OCI-LY7 (cell line): ENCODE data around the gene STPG3. TPM values are rescaled to one million over a fixed set of nuclear protein-coding genes. Genes with fewer than 3 reads are reported as not detected.

Experiments
- BruUV-seq: library from RNA; stranded (reverse); fragments of 400-500 nt; replicated peaks from 2 replicates; lab custom pipeline; 2021; lab: Mats Ljungman, UMichigan
- CTCF ChIA-PET: fragments of 300-600 bp; sonication (Branson Sonifier 250); formaldehyde crosslinking; loops from one replicate; lab custom pipeline; 2022; ENCODE audit warnings: antibody characterized with exemption; ENCODE audit not compliant: unreplicated experiment; lab: Charles Lee
- POLR2A ChIA-PET: fragments of 300-600 bp; sonication (Branson Sonifier 250); formaldehyde crosslinking; loops from one replicate; lab custom pipeline; 2022; ENCODE audit warnings: antibody characterized with exemption; lab: Charles Lee
- DNase-seq: peaks from one replicate; pipeline ENCODE4 v3.0.0-alpha.2; 2015; ENCODE audit warnings: low spot score
- H2AFZ ChIP-seq: fragments of 200-600 bp; sonication (generic), shearing (Covaris generic); 2 replicates; pipeline ENCODE4 v1.6.1; 2014; ENCODE audit warnings: mild to moderate bottlenecking, antibody characterized with exemption, low read length, moderate library complexity
- H3K27ac ChIP-seq: fragments of 200-600 bp; sonication (generic); 2 replicates; pipeline ENCODE4 v1.5.1; 2014; ENCODE audit warnings: mixed run types, low read depth, mild to moderate bottlenecking, moderate library complexity, low read length, inconsistent platforms; ENCODE audit not compliant: poor library complexity, severe bottlenecking
- H3K36me3 ChIP-seq: fragments of 200-600 bp; sonication (generic); 2 replicates; pipeline ENCODE4 v1.6.1; 2014; ENCODE audit warnings: mild to moderate bottlenecking, antibody characterized with exemption, low read length, moderate library complexity, mixed read lengths; ENCODE audit not compliant: insufficient read depth
- H3K4me1 ChIP-seq: fragments of 200-600 bp; sonication (generic); 2 replicates; pipeline ENCODE4 v1.5.1; 2014; ENCODE audit warnings: mild to moderate bottlenecking, low read length; ENCODE audit not compliant: insufficient read depth, poor library complexity, severe bottlenecking
- H3K4me2 ChIP-seq: fragments of 200-600 bp; sonication (generic); 2 replicates; pipeline ENCODE4 v1.6.1; 2014; ENCODE audit warnings: mild to moderate bottlenecking, low read length
- H3K4me3 ChIP-seq: fragments of 200-600 bp; sonication (generic); 2 replicates; pipeline ENCODE4 v1.5.1; 2014; ENCODE audit warnings: mild to moderate bottlenecking, low read depth, low read length; ENCODE audit not compliant: poor library complexity, severe bottlenecking
- H3K79me2 ChIP-seq: fragments of 200-600 bp; sonication (generic); 2 replicates; pipeline ENCODE4 v1.6.1; 2016; ENCODE audit warnings: low read depth, mild to moderate bottlenecking, low read length, moderate library complexity, mixed read lengths; ENCODE audit not compliant: insufficient read depth
- H3K9me2 ChIP-seq: fragments of 200-600 bp; sonication (generic); 2 replicates; pipeline ENCODE4 v1.6.1; 2016; ENCODE audit warnings: mild to moderate bottlenecking, low read length, mixed read lengths; ENCODE audit not compliant: insufficient read depth
- H3K9me3 ChIP-seq: fragments of 200-600 bp; sonication (generic); 2 replicates; pipeline ENCODE4 v1.6.1; 2014; ENCODE audit warnings: mild to moderate bottlenecking, mixed run types, low read length, mixed read lengths
- H4K20me1 ChIP-seq: fragments of 200-600 bp; sonication (generic); 2 replicates; pipeline ENCODE4 v1.6.1; 2014; ENCODE audit warnings: mild to moderate bottlenecking, antibody characterized with exemption, low read length, moderate library complexity, mixed read lengths; ENCODE audit not compliant: insufficient read depth
- EZH2phosphoT487 ChIP-seq: fragments of 200-600 bp; sonication (generic); IDR thresholded peaks from 2 replicates; pipeline ENCODE4 v1.6.1; 2018; ENCODE audit warnings: low read depth, borderline replicate concordance, mild to moderate bottlenecking, mixed run types, antibody characterized with exemption, low read length, moderate library complexity, mixed read lengths
- intact Hi-C: fragments of 100-400 bp; cut with micrococcal nuclease; formaldehyde crosslinking; loops from one replicate; pipeline ENCODE4 v1.10.0; 2022; ENCODE audit not compliant: unreplicated experiment
- total RNA-seq, 2 experiments: library from RNA; depleted of rRNA in 1 of 2; stranded (reverse); fragments of >200 nt in 1 of 2; shearing (Covaris generic) in 1 of 2; gene quantifications; 2 replicates each; pipeline ENCODE4 v1.2.3, GENCODE V29; 2014 to 2022
- TF ChIP-seq, protein P1 (sequence below): fragments of 200-600 bp; sonication (generic); conservative IDR thresholded peaks from 2 replicates; pipeline ENCODE4 v1.5.1; 2014; ENCODE audit warnings: mild to moderate bottlenecking, antibody characterized with exemption, low read length, moderate library complexity, mixed read lengths

Gene STPG3
- total RNA-seq, 2 experiments from 2014 or later = 0.73 to 2.7 TPM

DNA sequence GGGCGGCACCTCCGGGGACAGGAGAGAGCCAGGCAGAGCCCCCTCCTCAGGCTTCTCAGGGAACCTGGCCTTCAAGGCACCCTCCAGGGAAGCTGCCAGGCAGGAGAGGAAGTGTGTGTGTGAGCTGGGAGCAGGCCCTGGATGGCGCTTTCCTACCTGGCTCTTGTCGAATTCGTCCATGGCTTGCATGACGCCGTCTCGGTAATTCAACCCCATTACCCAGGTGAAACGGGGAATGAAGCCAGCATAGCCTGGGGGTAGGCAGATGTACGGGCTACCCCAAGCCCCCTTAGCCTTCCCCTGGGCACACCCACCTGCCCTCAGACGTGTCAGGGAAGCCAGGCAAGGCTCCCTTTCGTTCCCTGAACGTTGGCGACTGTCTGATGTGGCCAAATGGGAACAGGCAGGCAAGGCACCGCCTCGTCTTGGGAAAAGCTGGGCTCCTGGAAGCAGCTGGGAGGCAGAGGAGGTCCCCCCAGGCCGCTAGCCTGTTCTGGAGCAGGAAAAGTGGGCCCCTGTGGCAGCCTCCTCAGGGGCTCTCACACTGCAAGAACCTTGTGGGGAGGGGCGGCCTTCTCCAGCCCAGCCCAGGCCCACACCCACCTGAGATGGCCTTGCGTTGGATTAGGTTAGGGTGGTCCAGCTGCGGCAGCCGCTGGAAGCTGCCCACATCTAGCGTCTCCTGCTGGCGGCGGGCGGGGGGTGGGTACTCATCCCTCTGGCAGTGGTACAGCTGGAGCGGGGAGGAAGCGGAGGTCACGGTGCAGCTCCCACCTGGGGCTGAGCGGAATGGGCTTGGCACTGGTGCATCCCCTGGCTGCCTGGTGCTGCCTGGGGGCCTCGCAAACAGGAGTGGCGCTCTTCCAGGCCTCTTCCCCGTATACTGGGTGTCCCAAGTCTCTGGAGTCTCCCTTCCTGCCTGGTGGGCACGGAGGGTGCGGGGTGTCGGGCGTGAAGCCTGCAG lies 6.3 kb upstream of the STPG3 start:
- Histone ChIP-seq H3K79me2 (peaks cover 19% of the 10 kb centered on the region), H3K4me1 (peaks cover 36% of the 10 kb centered on the region), H3K4me2 (0 out of 2 replicates have a peak overlapping the region, but pooled peaks have one; percentile 43), H3K27ac (no peak overlapping the region), H3K4me3 (no peak overlapping the region), H2AFZ (no peak overlapping the region), H4K20me1 (peaks cover 14% of the 10 kb centered on the region), H3K9me3 (no peaks in the 10 kb centered on the region), H3K36me3 (peaks cover 28% of the 10 kb centered on the region), H3K9me2 (no peaks in the 10 kb centered on the region)
- POLR2A ChIA-PET = interaction anchor here (0.6 kb wide), 1 partner anchor 174 kb away, joined by 3 read pairs; the partner anchor contains the start of gene SAPCD2
- intact Hi-C loops = no loop called here
- no TSS peak for BruUV-seq
- DNase-seq = no peak
- CTCF ChIA-PET = no interaction called here
- TF ChIP-seq, protein P1, sequence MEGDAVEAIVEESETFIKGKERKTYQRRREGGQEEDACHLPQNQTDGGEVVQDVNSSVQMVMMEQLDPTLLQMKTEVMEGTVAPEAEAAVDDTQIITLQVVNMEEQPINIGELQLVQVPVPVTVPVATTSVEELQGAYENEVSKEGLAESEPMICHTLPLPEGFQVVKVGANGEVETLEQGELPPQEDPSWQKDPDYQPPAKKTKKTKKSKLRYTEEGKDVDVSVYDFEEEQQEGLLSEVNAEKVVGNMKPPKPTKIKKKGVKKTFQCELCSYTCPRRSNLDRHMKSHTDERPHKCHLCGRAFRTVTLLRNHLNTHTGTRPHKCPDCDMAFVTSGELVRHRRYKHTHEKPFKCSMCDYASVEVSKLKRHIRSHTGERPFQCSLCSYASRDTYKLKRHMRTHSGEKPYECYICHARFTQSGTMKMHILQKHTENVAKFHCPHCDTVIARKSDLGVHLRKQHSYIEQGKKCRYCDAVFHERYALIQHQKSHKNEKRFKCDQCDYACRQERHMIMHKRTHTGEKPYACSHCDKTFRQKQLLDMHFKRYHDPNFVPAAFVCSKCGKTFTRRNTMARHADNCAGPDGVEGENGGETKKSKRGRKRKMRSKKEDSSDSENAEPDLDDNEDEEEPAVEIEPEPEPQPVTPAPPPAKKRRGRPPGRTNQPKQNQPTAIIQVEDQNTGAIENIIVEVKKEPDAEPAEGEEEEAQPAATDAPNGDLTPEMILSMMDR = no peak
- no peak for TF ChIP-seq EZH2phosphoT487

DNA sequence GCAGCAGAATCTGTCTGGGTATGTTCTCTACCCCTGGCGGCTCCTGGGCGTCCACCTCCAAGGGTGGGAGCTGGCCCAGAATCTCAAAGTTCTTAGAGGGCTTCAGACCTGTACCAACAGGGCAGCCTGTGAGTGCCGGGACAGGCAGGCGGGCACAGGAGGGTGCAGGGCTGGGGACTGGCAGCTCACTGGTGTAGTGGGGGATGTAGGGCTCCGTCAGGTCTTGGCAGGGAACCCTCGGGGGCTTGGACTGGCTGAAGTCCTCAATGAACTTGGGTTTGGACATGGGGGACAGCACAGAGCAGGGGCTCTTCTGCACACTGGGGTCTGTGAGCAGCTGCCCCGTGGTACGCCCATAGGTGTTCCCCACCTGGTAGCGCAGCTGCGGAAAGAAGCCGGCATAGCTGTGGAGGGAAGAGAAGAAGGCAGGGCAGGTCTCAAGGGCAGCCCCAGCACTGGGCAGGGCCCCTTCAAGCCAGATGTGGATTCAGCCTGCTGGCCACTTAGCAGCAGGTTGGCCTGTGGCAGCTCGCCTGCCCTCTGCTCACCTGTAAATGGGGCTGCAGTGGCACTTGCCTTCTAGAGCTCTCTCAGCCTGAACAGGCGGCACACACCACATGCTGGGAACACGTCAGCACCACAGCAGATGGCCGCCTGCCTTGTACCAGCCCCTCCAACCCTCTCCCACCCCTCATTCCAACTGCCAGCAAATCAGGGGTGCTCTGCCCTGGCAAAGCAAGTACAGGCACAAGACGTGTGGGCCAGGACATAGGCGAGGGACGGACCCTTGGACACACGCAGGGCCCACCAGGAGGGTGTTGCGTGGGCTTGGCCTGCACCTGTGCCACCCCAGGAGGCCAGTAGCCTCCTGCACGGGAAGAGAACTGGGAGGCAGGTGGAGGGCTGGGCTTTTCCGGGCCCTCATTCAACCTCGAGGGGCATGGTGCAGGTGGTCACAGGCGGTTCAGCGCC lies 5.3 kb upstream of the STPG3 start:
- POLR2A ChIA-PET = no interaction called here
- Histone ChIP-seq H3K4me2 (no peak overlapping the region), H4K20me1 (peaks cover 14% of the 10 kb centered on the region), H3K4me3 (no peak overlapping the region), H3K9me3 (no peaks in the 10 kb centered on the region), H3K9me2 (no peaks in the 10 kb centered on the region), H3K36me3 (peaks cover 28% of the 10 kb centered on the region), H3K79me2 (peaks cover 17% of the 10 kb centered on the region), H2AFZ (no peak overlapping the region), H3K4me1 (peaks cover 36% of the 10 kb centered on the region), H3K27ac (no peak overlapping the region)
- TF ChIP-seq, protein P1 = no peak
- no peak for TF ChIP-seq EZH2phosphoT487
- BruUV-seq = no TSS peak
- intact Hi-C loops = no loop called here
- CTCF ChIA-PET = no interaction called here
- DNase-seq = no peak
